GM12874 (cell line): ENCODE data around the gene RAB28.

Experiments
- CTCF ChIP-seq: IDR thresholded peaks from 2 replicates; pipeline ENCODE4 v1.5.1; 2011; ENCODE audit warnings: low read depth, mild to moderate bottlenecking, control low read depth, low read length, moderate library complexity; ENCODE audit not compliant: insufficient read depth

Gene RAB28

GRCh38 chr4:13483136-13483767, 888 bp downstream of the RAB28 start:
- no peak for TF ChIP-seq CTCF

GRCh38 chr4:13481569-13481968, 2.6 kb downstream of the RAB28 start:
- TF ChIP-seq CTCF, result no peak

- no peak for TF ChIP-seq CTCF
These were observed 5.4 kb downstream of the RAB28 start for GRCh38 chr4:13478707-13479106.

GRCh38 chr4:13478131-13478530, 6.0 kb downstream of the RAB28 start:
- TF ChIP-seq CTCF, result no peak

GRCh38 chr4:13476915-13477314, 7.2 kb downstream of the RAB28 start:
- TF ChIP-seq CTCF, result no peak

GRCh38 chr4:13476152-13476551, 8.0 kb downstream of the RAB28 start:
- no peak for TF ChIP-seq CTCF

- no peak for TF ChIP-seq CTCF
These were observed 12.7 kb downstream of the RAB28 start for GRCh38 chr4:13471400-13471799.
